HEK293 (cell line): ENCODE results near the gene TSGA10IP.

Experiments used
- CTCF ChIA-PET: fragments of 350-600 bp; formaldehyde crosslinking; extraction: SDS; loops from one replicate; lab custom pipeline; 2021; ENCODE audit warnings: antibody characterized with exemption; lab: Yijun Ruan, JAX
- POLR2A ChIA-PET: fragments of 300-600 bp; formaldehyde crosslinking; extraction: SDS; loops from one replicate; lab custom pipeline; 2020; ENCODE audit warnings: antibody characterized with exemption, inconsistent platforms; lab: Yijun Ruan, JAX
- H3K27ac ChIP-seq: fragments of 200-500 bp; sonication (Bioruptor generic); 2 replicates; pipeline ENCODE4 v1.5.1; 2014; ENCODE audit warnings: low read depth, low read length, control low read depth, inconsistent platforms; ENCODE audit errors: extremely low read depth
- H3K36me3 ChIP-seq, 2 experiments: fragments of 200-500 bp in 1 of 2; sonication (Bioruptor generic) in 1 of 2; 1 replicate in 1 of 2; 2 replicates in 1 of 2; pipeline ENCODE4 v1.5.1; 2014 to 2017; ENCODE audit warnings: inconsistent platforms in 2 of 2, low read length in 2 of 2; ENCODE audit not compliant: control insufficient read depth in 2 of 2, insufficient read depth in 1 of 2
- H3K4me1 ChIP-seq: fragments of 200-500 bp; sonication (Bioruptor generic); 2 replicates; pipeline ENCODE4 v1.5.1; 2014; ENCODE audit warnings: mild to moderate bottlenecking, low read length, inconsistent platforms; ENCODE audit not compliant: control insufficient read depth, insufficient read depth
- H3K4me3 ChIP-seq: 2 replicates; pipeline ENCODE4 v1.5.1; 2011; ENCODE audit warnings: low read depth, mild to moderate bottlenecking, control low read depth, low read length, moderate library complexity
- H3K9me3 ChIP-seq: fragments of 200-500 bp; sonication (Bioruptor generic); 2 replicates; pipeline ENCODE4 v1.5.1; 2014; ENCODE audit warnings: low read depth, low read length, inconsistent platforms; ENCODE audit not compliant: control insufficient read depth, insufficient read depth
- FEZF1 ChIP-seq: fragments of 450-650 bp; formaldehyde crosslinking; IDR thresholded peaks from 2 replicates; pipeline ENCODE4 v1.5.1; 2016; ENCODE audit warnings: missing biosample characterization, missing genetic modification characterization
- GLIS1 ChIP-seq: fragments of 450-650 bp; formaldehyde crosslinking; IDR thresholded peaks from 2 replicates; pipeline ENCODE4 v1.5.1; 2016; ENCODE audit warnings: missing biosample characterization, missing genetic modification characterization
- IKZF3 ChIP-seq: fragments of 450-650 bp; IDR thresholded peaks from 2 replicates; pipeline ENCODE4 v1.5.0; 2018; ENCODE audit warnings: missing biosample characterization, mild to moderate bottlenecking, missing genetic modification characterization, moderate library complexity
- MYNN ChIP-seq: fragments of 450-650 bp; formaldehyde crosslinking; IDR thresholded peaks from 2 replicates; pipeline ENCODE4 v1.5.1; 2016; ENCODE audit warnings: missing biosample characterization, missing genetic modification characterization, borderline replicate concordance
- SCRT2 ChIP-seq: fragments of 450-650 bp; formaldehyde crosslinking; IDR thresholded peaks from 2 replicates; pipeline ENCODE4 v1.5.1; 2016; ENCODE audit warnings: missing biosample characterization, missing genetic modification characterization
- SETDB1 ChIP-seq: IDR thresholded peaks from one replicate; pipeline ENCODE4 v1.6.1; 2017; ENCODE audit warnings: mild to moderate bottlenecking, low read length, moderate library complexity, mixed read lengths; ENCODE audit not compliant: insufficient read length
- SP7 ChIP-seq: fragments of 450-650 bp; formaldehyde crosslinking; IDR thresholded peaks from 2 replicates; pipeline ENCODE4 v1.5.1; 2016; ENCODE audit warnings: missing biosample characterization, missing genetic modification characterization
- ZFP69B ChIP-seq: fragments of 450-650 bp; formaldehyde crosslinking; IDR thresholded peaks from 2 replicates; pipeline ENCODE4 v1.5.1; 2016; ENCODE audit warnings: missing biosample characterization, missing genetic modification characterization
- ZIC2 ChIP-seq: fragments of 450-650 bp; formaldehyde crosslinking; IDR thresholded peaks from 2 replicates; pipeline ENCODE4 v1.5.1; 2016; ENCODE audit warnings: missing biosample characterization, missing genetic modification characterization
- ZNF16 ChIP-seq: fragments of 450-650 bp; formaldehyde crosslinking; IDR thresholded peaks from 2 replicates; pipeline ENCODE4 v1.5.1; 2016; ENCODE audit warnings: low read depth, missing biosample characterization, missing genetic modification characterization
- ZNF19 ChIP-seq: fragments of 450-650 bp; formaldehyde crosslinking; IDR thresholded peaks from 2 replicates; pipeline ENCODE4; 2016; ENCODE audit warnings: missing biosample characterization, missing genetic modification characterization, low read depth
- ZNF404 ChIP-seq: fragments of 450-650 bp; formaldehyde crosslinking; IDR thresholded peaks from 2 replicates; pipeline ENCODE4 v1.5.1; 2017; ENCODE audit warnings: missing biosample characterization, missing genetic modification characterization
- ZNF501 ChIP-seq: fragments of 450-650 bp; formaldehyde crosslinking; IDR thresholded peaks from 2 replicates; pipeline ENCODE4 v1.5.1; 2016; ENCODE audit warnings: missing biosample characterization, missing genetic modification characterization
- ZNF510 ChIP-seq: fragments of 450-650 bp; formaldehyde crosslinking; IDR thresholded peaks from 2 replicates; pipeline ENCODE4 v1.5.1; 2018; ENCODE audit warnings: mild to moderate bottlenecking, missing genetic modification characterization, missing biosample characterization; ENCODE audit not compliant: insufficient replicate concordance
- ZNF514 ChIP-seq: fragments of 450-650 bp; formaldehyde crosslinking; IDR thresholded peaks from 2 replicates; pipeline ENCODE4 v1.5.1; 2016; ENCODE audit warnings: missing biosample characterization, missing genetic modification characterization
- ZNF664 ChIP-seq: fragments of 450-650 bp; formaldehyde crosslinking; IDR thresholded peaks from 2 replicates; pipeline ENCODE4 v1.5.1; 2016; ENCODE audit warnings: missing biosample characterization, missing genetic modification characterization
- ZNF768 ChIP-seq: fragments of 450-650 bp; formaldehyde crosslinking; IDR thresholded peaks from 2 replicates; pipeline ENCODE4 v1.5.1; 2018; ENCODE audit warnings: missing biosample characterization, mild to moderate bottlenecking, missing genetic modification characterization
- ZXDB ChIP-seq: fragments of 450-650 bp; formaldehyde crosslinking; IDR thresholded peaks from 2 replicates; pipeline ENCODE4 v1.5.1; 2016; ENCODE audit warnings: missing biosample characterization, missing genetic modification characterization
- TF ChIP-seq, protein P1 (sequence below): fragments of 450-650 bp; formaldehyde crosslinking; IDR thresholded peaks from 2 replicates; pipeline ENCODE4 v1.5.1; 2016; ENCODE audit warnings: missing biosample characterization, missing genetic modification characterization
- TF ChIP-seq, protein P2 (sequence below): fragments of 450-650 bp; formaldehyde crosslinking; IDR thresholded peaks from 2 replicates; pipeline ENCODE4 v1.5.1; 2016; ENCODE audit warnings: missing biosample characterization, missing genetic modification characterization
- TF ChIP-seq, protein P3 (sequence below): fragments of 450-650 bp; formaldehyde crosslinking; IDR thresholded peaks from 2 replicates; pipeline ENCODE4 v1.5.1; 2016; ENCODE audit warnings: missing biosample characterization, missing genetic modification characterization

Gene TSGA10IP

DNA sequence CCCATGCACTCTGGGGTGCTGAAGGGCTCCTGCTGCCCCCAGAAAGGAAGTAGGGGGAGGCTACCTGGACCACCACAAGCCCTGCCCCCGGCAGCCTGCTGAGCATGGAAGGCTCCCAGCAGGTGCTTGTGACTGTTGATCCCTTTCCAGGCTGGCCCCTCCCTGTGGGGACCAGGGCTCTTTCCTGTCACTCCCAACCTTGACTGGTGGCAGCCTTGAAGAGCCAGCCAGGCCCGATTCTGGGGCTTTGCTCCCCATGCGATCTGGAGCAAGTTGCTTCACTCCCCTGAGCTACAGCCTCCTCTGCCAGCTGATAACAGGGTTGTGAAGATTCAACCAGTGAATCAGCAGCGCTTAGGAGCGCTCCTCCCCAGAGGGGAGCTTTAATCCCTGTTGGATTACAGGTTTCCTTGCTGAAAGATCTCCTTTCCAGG lies 61.9 kb downstream of the TSGA10IP start:
- Histone ChIP-seq H3K4me3 (no peak overlapping the region), H3K9me3 (no peaks in the 10 kb centered on the region), H3K27ac (no peak overlapping the region), H3K4me1 (no peaks in the 10 kb centered on the region), H3K36me3 (peaks cover 0 to 31% of the 10 kb centered on the region in 2 experiments; a peak in 1 of 3 replicates)
- POLR2A ChIA-PET = no interaction called here
- CTCF ChIA-PET = interaction anchor here (0.6 to 2.2 kb wide), 5 partner anchors 15 to 185 kb away, joined by 3 to 11 read pairs (median 3); partner anchors contain the start of gene MUS81
- TF ChIP-seq ZNF664 (tag by site-specific recombination) (no peak), ZIC2 (tag by site-specific recombination) (peak; percentile 61), SP7 (tag by site-specific recombination) (peak; percentile 53; the same call in 1 of the 2 replicates), SETDB1 (no peak), ZFP69B (no peak)
- TF ChIP-seq, protein P1, sequence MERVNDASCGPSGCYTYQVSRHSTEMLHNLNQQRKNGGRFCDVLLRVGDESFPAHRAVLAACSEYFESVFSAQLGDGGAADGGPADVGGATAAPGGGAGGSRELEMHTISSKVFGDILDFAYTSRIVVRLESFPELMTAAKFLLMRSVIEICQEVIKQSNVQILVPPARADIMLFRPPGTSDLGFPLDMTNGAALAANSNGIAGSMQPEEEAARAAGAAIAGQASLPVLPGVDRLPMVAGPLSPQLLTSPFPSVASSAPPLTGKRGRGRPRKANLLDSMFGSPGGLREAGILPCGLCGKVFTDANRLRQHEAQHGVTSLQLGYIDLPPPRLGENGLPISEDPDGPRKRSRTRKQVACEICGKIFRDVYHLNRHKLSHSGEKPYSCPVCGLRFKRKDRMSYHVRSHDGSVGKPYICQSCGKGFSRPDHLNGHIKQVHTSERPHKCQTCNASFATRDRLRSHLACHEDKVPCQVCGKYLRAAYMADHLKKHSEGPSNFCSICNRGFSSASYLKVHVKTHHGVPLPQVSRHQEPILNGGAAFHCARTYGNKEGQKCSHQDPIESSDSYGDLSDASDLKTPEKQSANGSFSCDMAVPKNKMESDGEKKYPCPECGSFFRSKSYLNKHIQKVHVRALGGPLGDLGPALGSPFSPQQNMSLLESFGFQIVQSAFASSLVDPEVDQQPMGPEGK (tag by site-specific recombination) = 0 out of 2 replicates have a peak, but pooled peaks have one; percentile 21
- TF ChIP-seq, protein P2, sequence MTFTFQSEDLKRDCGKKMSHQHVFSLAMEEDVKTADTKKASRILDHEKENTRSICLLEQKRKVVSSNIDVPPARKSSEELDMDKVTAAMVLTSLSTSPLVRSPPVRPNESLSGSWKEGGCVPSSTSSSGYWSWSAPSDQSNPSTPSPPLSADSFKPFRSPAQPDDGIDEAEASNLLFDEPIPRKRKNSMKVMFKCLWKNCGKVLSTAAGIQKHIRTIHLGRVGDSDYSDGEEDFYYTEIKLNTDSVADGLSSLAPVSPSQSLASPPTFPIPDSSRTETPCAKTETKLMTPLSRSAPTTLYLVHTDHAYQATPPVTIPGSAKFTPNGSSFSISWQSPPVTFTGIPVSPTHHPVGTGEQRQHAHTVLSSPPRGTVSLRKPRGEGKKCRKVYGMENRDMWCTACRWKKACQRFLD (tag by site-specific recombination) = no peak

DNA sequence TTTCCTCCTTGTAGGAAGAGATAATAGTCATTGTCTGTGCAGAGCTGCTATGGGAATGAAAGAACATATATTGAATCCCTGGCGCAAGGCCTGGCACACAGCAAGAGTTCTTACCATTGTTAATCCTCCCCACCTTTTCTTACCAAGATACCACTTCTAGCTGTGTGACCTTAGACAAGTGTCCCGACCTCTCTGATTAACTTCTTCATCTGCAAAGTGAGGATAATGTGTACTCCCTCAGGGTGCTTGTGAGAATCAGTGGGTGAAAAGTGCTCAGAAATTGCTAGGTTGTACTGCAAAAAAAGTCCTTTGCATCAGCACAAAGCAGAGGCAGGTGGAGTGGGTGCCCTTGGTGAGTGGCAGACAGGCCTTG lies 62.8 kb downstream of the TSGA10IP start:
- CTCF ChIA-PET = interaction anchor here (0.9 to 2.2 kb wide), 4 partner anchors 14 to 166 kb away, joined by 3 to 11 read pairs (median 8); no protein-coding TSS in a partner anchor
- H3K27ac ChIP-seq = no peak overlapping the region
- no peaks in the 10 kb centered on the region for H3K4me1 ChIP-seq
- no peaks in the 10 kb centered on the region for H3K9me3 ChIP-seq
- no peak overlapping the region for H3K4me3 ChIP-seq
- POLR2A ChIA-PET = interaction anchor here (1.2 to 1.4 kb wide), 2 partner anchors 149 to 150 kb away, joined by 3 to 4 read pairs; no protein-coding TSS in a partner anchor
- H3K36me3 ChIP-seq = peaks cover 0 to 31% of the 10 kb centered on the region in 2 experiments; a peak in 1 of 3 replicates
- TF ChIP-seq, protein P3, sequence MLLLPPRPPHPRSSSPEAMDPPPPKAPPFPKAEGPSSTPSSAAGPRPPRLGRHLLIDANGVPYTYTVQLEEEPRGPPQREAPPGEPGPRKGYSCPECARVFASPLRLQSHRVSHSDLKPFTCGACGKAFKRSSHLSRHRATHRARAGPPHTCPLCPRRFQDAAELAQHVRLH (tag by site-specific recombination) = 0 out of 2 replicates have a peak, but pooled peaks have one; percentile 43
- TF ChIP-seq ZNF16 (tag by site-specific recombination) (no peak), ZNF768 (tag by site-specific recombination) (peak; percentile 86)

DNA sequence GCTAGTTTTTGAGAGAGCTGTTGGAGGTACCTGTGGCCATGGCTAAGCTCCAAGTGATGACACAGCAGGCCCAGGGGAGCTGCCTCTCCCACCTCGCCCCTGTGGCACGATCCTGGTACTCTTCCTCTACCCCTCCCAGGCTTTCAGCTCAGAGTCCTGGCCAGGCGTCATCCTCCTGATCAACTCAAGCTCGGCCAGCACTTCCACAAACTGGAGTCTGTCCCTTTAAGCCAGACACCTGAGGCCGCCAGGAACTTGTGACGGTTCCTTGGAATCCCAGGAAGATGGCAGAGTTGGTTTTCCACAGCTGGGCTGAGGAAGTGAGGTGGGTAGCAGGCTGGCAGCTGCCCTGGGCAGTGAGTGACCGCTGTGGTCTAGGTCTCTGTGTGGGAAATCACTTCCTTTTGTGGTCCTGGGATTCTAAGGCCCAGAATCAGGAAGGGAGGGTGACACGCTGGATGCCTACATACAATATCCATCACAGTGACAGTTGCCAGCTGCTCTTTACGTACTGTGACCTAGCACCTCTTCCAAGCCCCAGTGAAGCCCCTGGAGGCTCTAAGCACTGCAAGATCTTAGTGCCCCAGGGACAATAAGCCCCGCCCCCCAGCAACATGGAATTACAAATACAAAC lies 63.3 kb downstream of the TSGA10IP start:
- Histone ChIP-seq H3K27ac (no peak overlapping the region), H3K4me3 (no peak overlapping the region), H3K9me3 (no peaks in the 10 kb centered on the region), H3K4me1 (no peaks in the 10 kb centered on the region), H3K36me3 (peaks cover 0 to 27% of the 10 kb centered on the region in 2 experiments; a peak in 1 of 3 replicates)
- TF ChIP-seq ZNF19 (tag by site-specific recombination) (no peak), ZNF510 (tag by site-specific recombination) (no peak), ZNF404 (tag by site-specific recombination) (no peak), MYNN (tag by site-specific recombination) (no peak), ZNF514 (tag by site-specific recombination) (no peak), FEZF1 (tag by site-specific recombination) (no peak), ZNF501 (tag by site-specific recombination) (no peak), GLIS1 (tag by site-specific recombination) (no peak), IKZF3 (tag by site-specific recombination) (no peak), ZXDB (tag by site-specific recombination) (no peak), SCRT2 (tag by site-specific recombination) (no peak)
- ChIA-PET CTCF (interaction anchor here (0.5 to 2.2 kb wide), 7 partner anchors 9 to 436 kb away, joined by 3 to 11 read pairs (median 6); no protein-coding TSS in a partner anchor), POLR2A (interaction anchor here (0.6 to 1.4 kb wide), 6 partner anchors 11 to 150 kb away, joined by 3 to 4 read pairs (median 4); no protein-coding TSS in a partner anchor)
